VCaP (cell line): Measurements from ENCODE around the gene WEE1.

ENCODE experiments used
- H3K27ac ChIP-seq: fragments of 450-650 bp; 2 replicates; pipeline ENCODE4 v1.5.1; 2017
- TF ChIP-seq, protein P1 (sequence below): fragments of 450-650 bp; conservative IDR thresholded peaks from 2 replicates; pipeline ENCODE4 v1.5.1; 2017; ENCODE audit warnings: mild to moderate bottlenecking, moderate library complexity

Gene WEE1

GRCh38 chr11:9613118-9613829 is 39.8 kb downstream of the WEE1 start:
- TF ChIP-seq, protein P1, sequence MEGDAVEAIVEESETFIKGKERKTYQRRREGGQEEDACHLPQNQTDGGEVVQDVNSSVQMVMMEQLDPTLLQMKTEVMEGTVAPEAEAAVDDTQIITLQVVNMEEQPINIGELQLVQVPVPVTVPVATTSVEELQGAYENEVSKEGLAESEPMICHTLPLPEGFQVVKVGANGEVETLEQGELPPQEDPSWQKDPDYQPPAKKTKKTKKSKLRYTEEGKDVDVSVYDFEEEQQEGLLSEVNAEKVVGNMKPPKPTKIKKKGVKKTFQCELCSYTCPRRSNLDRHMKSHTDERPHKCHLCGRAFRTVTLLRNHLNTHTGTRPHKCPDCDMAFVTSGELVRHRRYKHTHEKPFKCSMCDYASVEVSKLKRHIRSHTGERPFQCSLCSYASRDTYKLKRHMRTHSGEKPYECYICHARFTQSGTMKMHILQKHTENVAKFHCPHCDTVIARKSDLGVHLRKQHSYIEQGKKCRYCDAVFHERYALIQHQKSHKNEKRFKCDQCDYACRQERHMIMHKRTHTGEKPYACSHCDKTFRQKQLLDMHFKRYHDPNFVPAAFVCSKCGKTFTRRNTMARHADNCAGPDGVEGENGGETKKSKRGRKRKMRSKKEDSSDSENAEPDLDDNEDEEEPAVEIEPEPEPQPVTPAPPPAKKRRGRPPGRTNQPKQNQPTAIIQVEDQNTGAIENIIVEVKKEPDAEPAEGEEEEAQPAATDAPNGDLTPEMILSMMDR = peak; percentile 96
- peak overlapping the region; percentile 71 for H3K27ac ChIP-seq

DNA sequence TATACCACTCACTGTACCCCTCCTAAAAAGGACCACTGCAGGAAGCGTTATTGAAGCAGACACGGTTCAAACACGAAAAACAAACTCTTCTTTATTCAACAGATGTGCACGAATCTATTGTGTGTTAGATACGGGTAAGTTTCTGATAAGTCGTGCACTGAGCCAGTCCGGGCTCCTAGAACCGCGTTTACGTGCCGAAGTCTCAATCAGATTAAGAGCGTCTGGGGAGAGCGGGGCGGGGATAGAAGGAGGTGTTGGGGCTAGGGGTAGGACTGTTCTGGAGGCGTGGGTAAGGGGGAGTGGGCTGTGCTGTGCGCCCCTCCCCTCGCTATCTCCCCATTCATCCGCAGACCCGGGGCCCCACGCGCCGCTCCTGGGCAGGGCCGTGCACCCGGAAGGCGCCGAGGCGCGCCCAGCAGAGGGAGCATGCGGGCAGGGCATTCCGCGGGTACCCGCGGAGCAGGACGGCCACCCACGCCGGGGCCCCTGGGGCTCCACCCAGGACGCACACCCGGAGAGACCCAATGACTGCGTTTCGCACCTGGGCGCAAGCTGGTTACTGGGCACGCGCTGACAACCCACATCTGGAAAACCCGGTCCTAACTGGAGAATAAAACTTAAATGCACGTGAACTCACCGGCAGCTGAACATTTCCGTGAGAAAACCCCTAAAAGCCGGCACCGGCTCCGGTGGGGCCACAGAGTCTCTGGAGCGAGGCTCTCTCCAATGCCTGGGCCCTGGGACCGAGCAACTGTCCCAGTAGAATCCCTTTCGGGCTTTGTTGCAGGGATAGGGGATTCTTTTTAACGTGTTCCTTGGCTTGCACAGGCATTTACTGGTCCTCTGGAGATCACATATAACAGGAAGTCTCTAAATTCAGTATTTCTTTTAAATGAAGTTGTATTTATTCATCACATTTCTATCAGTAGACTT is 40.6 kb downstream of the WEE1 start:
- peak overlapping the region; percentile 71 for H3K27ac ChIP-seq
- TF ChIP-seq, protein P1 = peak; percentile 81

DNA sequence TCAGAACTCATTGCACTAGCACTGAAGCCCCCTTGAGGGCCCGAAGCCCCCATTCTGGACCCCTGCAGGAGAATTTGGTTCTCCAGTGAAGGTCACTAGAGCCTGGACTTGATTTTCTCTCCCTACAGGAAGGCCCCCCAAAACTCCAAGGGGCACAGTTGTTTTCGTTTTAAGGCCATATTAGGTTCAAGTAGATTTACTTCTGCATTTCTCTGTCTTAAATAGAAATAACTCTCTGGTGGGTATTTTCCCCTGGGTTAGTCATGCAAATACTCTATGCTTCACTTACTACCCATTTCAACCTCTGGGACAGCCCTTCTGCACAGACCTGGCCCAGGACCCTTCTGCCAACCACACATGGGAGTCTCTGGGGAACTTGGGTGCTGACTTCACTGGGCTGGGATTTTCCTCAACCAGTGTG is 41.6 kb downstream of the WEE1 start:
- TF ChIP-seq, protein P1 = no peak
- H3K27ac ChIP-seq = no peak overlapping the region

DNA sequence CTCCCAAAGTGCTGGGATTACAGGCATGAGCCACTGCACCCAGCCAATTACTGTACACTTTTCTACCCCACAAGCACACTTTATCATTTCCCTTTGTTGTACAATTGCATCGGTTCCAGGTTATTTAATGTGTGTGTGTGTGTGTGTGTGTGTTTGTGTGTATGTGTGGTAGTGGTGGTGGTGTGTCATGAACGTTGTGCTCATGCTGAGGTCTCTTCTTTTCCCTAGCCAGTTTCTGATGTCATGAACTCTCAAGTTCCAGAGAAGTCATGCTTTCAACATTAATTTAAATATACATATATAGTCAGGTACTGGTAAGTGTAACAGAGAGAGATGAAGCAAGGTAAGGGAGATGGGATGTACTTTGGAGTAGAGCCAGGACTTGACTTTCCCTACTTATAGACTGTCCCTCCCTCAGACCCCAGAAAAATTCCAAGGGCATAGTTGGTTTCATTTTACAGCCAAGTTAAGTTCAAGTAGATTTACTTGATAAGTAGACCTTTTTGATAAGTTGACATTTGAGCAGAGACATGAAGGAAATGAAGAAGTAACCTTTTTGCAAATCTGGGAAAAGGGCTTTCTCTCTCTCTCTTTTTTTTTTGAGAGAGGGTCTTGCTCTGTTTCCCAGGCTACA is 42.7 kb downstream of the WEE1 start:
- no peak overlapping the region for H3K27ac ChIP-seq
- TF ChIP-seq, protein P1 = no peak

DNA sequence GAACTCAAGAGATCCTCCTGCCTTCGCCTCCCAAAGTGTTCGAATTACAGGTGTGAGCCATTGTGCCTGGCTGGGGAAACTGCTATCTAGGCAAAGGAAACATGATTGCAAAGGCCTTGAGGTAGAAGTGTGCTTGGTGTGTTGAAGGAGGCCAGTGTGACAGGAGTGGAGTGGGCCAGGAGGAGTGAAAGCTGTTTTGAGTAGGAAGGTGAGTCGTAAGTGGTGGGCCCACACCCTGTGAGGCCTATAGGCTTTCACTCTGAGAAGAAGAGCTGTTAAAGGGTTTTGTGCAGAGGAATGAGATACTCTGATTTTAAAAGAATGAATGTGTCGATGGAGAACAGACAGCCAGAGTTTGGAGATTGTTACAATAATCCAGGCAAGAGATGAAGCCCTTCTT is 43.4 kb downstream of the WEE1 start:
- H3K27ac ChIP-seq = no peak overlapping the region
- TF ChIP-seq, protein P1 = no peak

GRCh38 chr11:9617940-9618339 is 44.5 kb downstream of the WEE1 start:
- no peak overlapping the region for H3K27ac ChIP-seq
- TF ChIP-seq, protein P1 = no peak

DNA sequence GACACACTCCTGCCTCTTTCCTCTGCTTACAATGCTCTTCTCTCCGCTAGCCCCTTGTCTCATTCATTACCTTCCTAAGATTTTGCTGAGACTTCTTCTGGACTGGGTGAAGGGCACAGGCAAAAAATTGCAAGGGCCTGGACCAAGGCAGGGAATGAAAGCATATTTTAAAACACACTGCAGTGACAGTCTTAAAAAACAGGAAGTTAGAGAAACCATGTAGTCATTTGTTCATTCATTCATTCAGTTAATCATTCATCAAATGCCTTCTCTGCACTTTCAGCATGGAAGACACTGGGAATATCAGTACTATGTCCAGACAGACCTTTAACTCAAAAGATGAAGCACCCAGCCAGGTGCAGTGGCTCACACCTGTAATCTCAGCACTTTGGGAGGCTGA is 45.5 kb downstream of the WEE1 start:
- no peak overlapping the region for H3K27ac ChIP-seq
- TF ChIP-seq, protein P1 = no peak
